Esophagus muscularis mucosa (tissue), 3 donors: ENCODE results near the gene MVB12B.

Experiments used
- CTCF ChIP-seq, 3 experiments: fragments of 200-600 bp in 2 of 3; fragments of 450-650 bp in 1 of 3; sonication (generic) in 2 of 3; IDR thresholded peaks; one replicate each; pipeline ENCODE4 v1.5.1; 2017 to 2019; ENCODE audit warnings: antibody characterized with exemption in 3 of 3, mild to moderate bottlenecking in 2 of 3, moderate library complexity in 1 of 3
- POLR2A ChIP-seq: fragments of 450-650 bp; IDR thresholded peaks from one replicate; pipeline ENCODE4 v1.6.1; 2017; ENCODE audit warnings: antibody characterized with exemption, moderate library complexity, mild to moderate bottlenecking, low read depth
- POLR2AphosphoS5 ChIP-seq, 2 donors: sonication (generic); formaldehyde crosslinking; IDR thresholded peaks; one replicate each; pipeline ENCODE4 v1.6.1; 2017; ENCODE audit warnings: antibody characterized with exemption in 2 of 2

GRCh38 chr9:126421567-126422428 is 95.2 kb downstream of the MVB12B start:
- no peak for TF ChIP-seq CTCF (IDR thresholded peaks at IDR 0.05)
- no peak for TF ChIP-seq POLR2A
- no peak for TF ChIP-seq POLR2AphosphoS5 (IDR thresholded peaks at IDR 0.05)
